Esophagus muscularis mucosa (tissue), 4 donors: ENCODE data around the gene NYAP2. TPM values are rescaled to one million over a fixed set of nuclear protein-coding genes. Genes with fewer than 3 reads are reported as not detected.

Experiments
- DNase-seq: peaks from one replicate; pipeline ENCODE4 v3.0.0-alpha.2; 2017; ENCODE audit errors: extremely low spot score
- H3K27ac ChIP-seq, 4 donors: fragments of 200-600 bp; sonication (generic); replicated peaks in 1 of 4; 1 replicate in 3 of 4; 2 replicates in 1 of 4; pipeline ENCODE4 v1.5.1; 2016 to 2019; ENCODE audit warnings: mild to moderate bottlenecking in 1 of 4
- H3K27me3 ChIP-seq, 4 donors: fragments of 200-600 bp; sonication (generic); one replicate each; pipeline versions ENCODE4 v1.5.1 to v1.6.0; 2016 to 2019
- H3K36me3 ChIP-seq, 4 donors: fragments of 200-600 bp; sonication (generic); one replicate each; pipeline ENCODE4 v1.5.1; 2016 to 2019
- H3K4me1 ChIP-seq, 4 donors: fragments of 200-600 bp; sonication (generic); one replicate each; pipeline ENCODE4 v1.5.1; 2016 to 2019
- H3K4me3 ChIP-seq, 4 donors: fragments of 200-600 bp; sonication (generic); 1 replicate in 2 of 4; 2 replicates in 2 of 4; pipeline ENCODE4 v1.5.1; 2016 to 2019; ENCODE audit warnings: mild to moderate bottlenecking in 4 of 4, moderate library complexity in 1 of 4
- H3K9me3 ChIP-seq, 4 donors: fragments of 200-600 bp; sonication (generic); 1 replicate in 3 of 4; 2 replicates in 1 of 4; pipeline ENCODE4 v1.5.1; 2016 to 2019
- EP300 ChIP-seq: sonication (generic); formaldehyde crosslinking; IDR thresholded peaks from one replicate; pipeline ENCODE4 v1.6.1; 2017; ENCODE audit warnings: antibody characterized with exemption
- POLR2A ChIP-seq: fragments of 450-650 bp; IDR thresholded peaks from one replicate; pipeline ENCODE4 v1.6.1; 2017; ENCODE audit warnings: antibody characterized with exemption, moderate library complexity, mild to moderate bottlenecking, low read depth
- POLR2AphosphoS5 ChIP-seq, 2 donors: sonication (generic); formaldehyde crosslinking; IDR thresholded peaks; one replicate each; pipeline ENCODE4 v1.6.1; 2017; ENCODE audit warnings: antibody characterized with exemption in 2 of 2
- WGBS: methylation state at CpG from one replicate; pipeline ENCODE4 v1.1.5; 2018; 5-methylcytosine and 5-hydroxymethylcytosine counted together
- intact Hi-C: fragments of 100-400 bp; cut with DNase I; formaldehyde crosslinking; loops from one replicate; pipeline ENCODE4 v1.15.1; 2023
- total RNA-seq, 4 donors: library from RNA; depleted of rRNA; stranded (reverse); fragments of >200 nt; gene quantifications; one replicate each; pipeline versions ENCODE4 v1.1.0 to v1.2.1, GENCODE V29; 2016
- TF ChIP-seq, protein P1 (sequence below), 3 experiments: fragments of 200-600 bp in 2 of 3; fragments of 450-650 bp in 1 of 3; sonication (generic) in 2 of 3; IDR thresholded peaks; one replicate each; pipeline ENCODE4 v1.5.1; 2017 to 2019; ENCODE audit warnings: antibody characterized with exemption in 3 of 3, mild to moderate bottlenecking in 2 of 3, moderate library complexity in 1 of 3

Gene NYAP2
- total RNA-seq, 4 donors from 2014 or later, result under 0.01 to 0.26 (median 0.17) TPM; not detected in 1

DNA sequence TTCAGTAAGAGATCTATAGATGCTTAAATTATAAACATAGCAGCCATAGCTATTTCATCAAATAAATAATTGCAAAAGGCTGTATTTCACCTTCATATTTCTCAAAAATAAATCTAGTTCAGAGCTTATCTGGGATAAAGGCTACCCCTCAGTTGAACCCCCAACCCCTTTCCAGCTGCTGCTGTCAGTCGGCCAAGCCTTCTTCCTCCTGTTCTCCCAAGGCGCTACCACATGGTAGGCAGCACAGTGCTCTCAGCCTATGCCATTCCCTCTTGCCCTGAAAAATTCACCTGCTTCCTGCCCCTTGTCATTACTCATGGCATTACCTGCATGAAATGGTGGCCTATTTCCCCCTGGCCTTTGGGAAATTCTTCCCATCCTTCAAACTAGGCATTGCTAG lies 136.5 kb downstream of the NYAP2 start:
- H3K36me3 ChIP-seq, result no peaks in the 10 kb centered on the region
- H3K9me3 ChIP-seq, result no peaks in the 10 kb centered on the region
- 84% methylated on average over 2 of the region's 2 CpGs for WGBS
- no peak overlapping the region for H3K27ac ChIP-seq
- H3K27me3 ChIP-seq, result no peaks in the 10 kb centered on the region
- no peak overlapping the region for H3K4me3 ChIP-seq
- no peaks in the 10 kb centered on the region for H3K4me1 ChIP-seq
- DNase-seq, result no peak
- intact Hi-C loops, result no loop called here
- TF ChIP-seq, protein P1, sequence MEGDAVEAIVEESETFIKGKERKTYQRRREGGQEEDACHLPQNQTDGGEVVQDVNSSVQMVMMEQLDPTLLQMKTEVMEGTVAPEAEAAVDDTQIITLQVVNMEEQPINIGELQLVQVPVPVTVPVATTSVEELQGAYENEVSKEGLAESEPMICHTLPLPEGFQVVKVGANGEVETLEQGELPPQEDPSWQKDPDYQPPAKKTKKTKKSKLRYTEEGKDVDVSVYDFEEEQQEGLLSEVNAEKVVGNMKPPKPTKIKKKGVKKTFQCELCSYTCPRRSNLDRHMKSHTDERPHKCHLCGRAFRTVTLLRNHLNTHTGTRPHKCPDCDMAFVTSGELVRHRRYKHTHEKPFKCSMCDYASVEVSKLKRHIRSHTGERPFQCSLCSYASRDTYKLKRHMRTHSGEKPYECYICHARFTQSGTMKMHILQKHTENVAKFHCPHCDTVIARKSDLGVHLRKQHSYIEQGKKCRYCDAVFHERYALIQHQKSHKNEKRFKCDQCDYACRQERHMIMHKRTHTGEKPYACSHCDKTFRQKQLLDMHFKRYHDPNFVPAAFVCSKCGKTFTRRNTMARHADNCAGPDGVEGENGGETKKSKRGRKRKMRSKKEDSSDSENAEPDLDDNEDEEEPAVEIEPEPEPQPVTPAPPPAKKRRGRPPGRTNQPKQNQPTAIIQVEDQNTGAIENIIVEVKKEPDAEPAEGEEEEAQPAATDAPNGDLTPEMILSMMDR (IDR thresholded peaks at IDR 0.05), result no peak
- no peak for TF ChIP-seq POLR2A
- TF ChIP-seq EP300, result no peak
- no peak for TF ChIP-seq POLR2AphosphoS5 (IDR thresholded peaks at IDR 0.05)

DNA sequence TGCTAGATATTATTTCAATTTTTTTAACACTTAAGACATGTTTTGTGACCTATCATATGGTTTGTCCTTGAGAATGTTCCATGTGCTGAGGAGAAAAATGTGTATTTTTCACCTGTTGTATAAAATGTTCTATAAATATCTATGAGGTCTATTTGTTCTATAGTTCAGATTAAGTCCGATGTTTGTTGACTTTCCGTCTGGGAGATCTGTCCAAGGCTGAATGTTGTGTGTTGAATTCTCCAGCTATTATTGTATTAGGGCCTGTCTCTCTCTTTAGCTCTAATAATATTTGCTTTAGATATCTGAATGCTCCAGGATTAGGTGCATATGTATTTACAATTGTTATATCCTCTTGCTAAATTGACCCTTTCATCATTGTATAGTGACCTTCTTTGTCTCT lies 144.1 kb downstream of the NYAP2 start:
- Histone ChIP-seq H3K4me3 (no peak overlapping the region), H3K4me1 (no peaks in the 10 kb centered on the region), H3K27ac (no peak overlapping the region), H3K36me3 (no peaks in the 10 kb centered on the region), H3K9me3 (no peaks in the 10 kb centered on the region), H3K27me3 (no peaks in the 10 kb centered on the region)
- no peak for TF ChIP-seq POLR2AphosphoS5 (IDR thresholded peaks at IDR 0.05)
- no peak for TF ChIP-seq EP300
- TF ChIP-seq, protein P1 (IDR thresholded peaks at IDR 0.05), result no peak
- no peak for TF ChIP-seq POLR2A
- 90% methylated on average over 2 of the region's 2 CpGs for WGBS
- no peak for DNase-seq
- intact Hi-C loops, result no loop called here

- Histone ChIP-seq H3K4me3 (no peak overlapping the region), H3K36me3 (no peaks in the 10 kb centered on the region), H3K4me1 (no peaks in the 10 kb centered on the region), H3K9me3 (no peaks in the 10 kb centered on the region), H3K27ac (no peak overlapping the region), H3K27me3 (no peaks in the 10 kb centered on the region)
- DNase-seq, result no peak
- TF ChIP-seq, protein P1 (IDR thresholded peaks at IDR 0.05), result no peak
- no peak for TF ChIP-seq POLR2A
- TF ChIP-seq POLR2AphosphoS5 (IDR thresholded peaks at IDR 0.05), result no peak
- no peak for TF ChIP-seq EP300
- intact Hi-C loops, result no loop called here
Observed at GRCh38 chr2:225556461-225556860, 157.0 kb downstream of the NYAP2 start.

DNA sequence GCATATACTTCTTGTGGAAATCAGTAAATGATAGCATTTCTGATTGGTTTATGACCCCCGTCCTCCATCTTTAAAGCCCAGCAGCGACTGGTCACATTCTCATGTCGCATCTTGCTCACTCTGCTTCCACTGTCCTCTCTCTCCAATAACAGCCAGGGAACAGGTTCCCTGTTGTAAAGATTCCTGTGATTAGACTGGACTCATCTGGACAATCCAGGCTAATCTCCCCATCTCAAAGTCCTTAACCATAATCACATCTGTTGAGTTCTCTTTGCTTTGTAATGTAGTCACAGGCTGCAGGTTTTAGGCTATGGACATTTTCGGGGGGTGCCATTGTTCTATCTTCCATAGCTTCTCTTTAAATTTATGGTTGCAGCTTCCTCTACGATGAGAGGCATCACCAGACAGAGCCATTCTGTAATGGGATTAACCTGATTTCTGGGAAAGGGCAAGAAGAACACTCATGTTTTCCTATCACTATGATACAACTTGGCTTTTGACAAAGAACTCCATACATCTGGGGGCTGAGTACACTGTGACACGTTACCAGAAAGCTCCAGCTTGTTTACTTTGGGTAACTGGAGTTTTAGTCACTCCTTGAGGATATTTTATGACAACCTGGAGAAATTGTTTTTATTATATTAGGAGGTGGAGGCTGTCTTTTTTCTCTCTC lies 159.0 kb downstream of the NYAP2 start:
- TF ChIP-seq POLR2A (no peak), EP300 (no peak), POLR2AphosphoS5 (IDR thresholded peaks at IDR 0.05) (no peak)
- TF ChIP-seq, protein P1 (IDR thresholded peaks at IDR 0.05), result no peak
- H3K27ac ChIP-seq, result no peak overlapping the region
- 64% methylated on average over 6 of the region's 6 CpGs for WGBS
- intact Hi-C loops, result no loop called here
- DNase-seq, result no peak
- no peaks in the 10 kb centered on the region for H3K4me1 ChIP-seq
- H3K36me3 ChIP-seq, result no peaks in the 10 kb centered on the region
- H3K9me3 ChIP-seq, result no peaks in the 10 kb centered on the region
- H3K4me3 ChIP-seq, result no peak overlapping the region
- H3K27me3 ChIP-seq, result no peaks in the 10 kb centered on the region

GRCh38 chr2:225559072-225559415 lies 159.5 kb downstream of the NYAP2 start:
- DNase-seq, result no peak
- Histone ChIP-seq H3K9me3 (no peaks in the 10 kb centered on the region), H3K27me3 (no peaks in the 10 kb centered on the region), H3K27ac (no peak overlapping the region), H3K4me3 (no peak overlapping the region), H3K4me1 (no peaks in the 10 kb centered on the region), H3K36me3 (no peaks in the 10 kb centered on the region)
- WGBS, result 64% methylated on average over 1 of the region's 1 CpG
- TF ChIP-seq EP300 (no peak), POLR2AphosphoS5 (IDR thresholded peaks at IDR 0.05) (no peak), POLR2A (no peak)
- TF ChIP-seq, protein P1 (IDR thresholded peaks at IDR 0.05), result no peak
- intact Hi-C loops, result no loop called here
